Upper lobe of left lung (tissue), 4 donors: ENCODE results near the gene NBPF1.
"Not testable (repeated sequence)": the region's sequence is repeated elsewhere in the genome, so short reads cannot be mapped to it uniquely, and the experiment has no call there.

Experiments
- CTCF ChIP-seq, 6 experiments: fragments of 450-650 bp in 4 of 6; fragments of 200-600 bp in 2 of 6; sonication (generic) in 2 of 6; IDR thresholded peaks; one replicate each; pipeline ENCODE4 v1.5.1; 2016 to 2019; ENCODE audit warnings: antibody characterized with exemption in 6 of 6
- POLR2A ChIP-seq, 4 donors: fragments of 450-650 bp; IDR thresholded peaks; one replicate each; pipeline ENCODE4 v1.5.1; 2016 to 2017; ENCODE audit warnings: antibody characterized with exemption in 4 of 4, mild to moderate bottlenecking in 2 of 4
- POLR2AphosphoS5 ChIP-seq, 2 donors: sonication (generic); formaldehyde crosslinking; IDR thresholded peaks; one replicate each; pipeline ENCODE4 v1.5.1; 2017; ENCODE audit warnings: antibody characterized with exemption in 2 of 2

- not testable (repeated sequence) for TF ChIP-seq CTCF, POLR2A, POLR2AphosphoS5 (IDR thresholded peaks at IDR 0.05)
Measured at GRCh38 chr1:16646716-16647115, 33.4 kb upstream of the NBPF1 start.
